ENCODE data around the gene ELOVL6.

- TF ChIP-seq POLR2AphosphoS5 (IDR thresholded peaks at IDR 0.05) (no peak), CTCF (IDR thresholded peaks at IDR 0.05) (no peak), POLR2A (IDR thresholded peaks at IDR 0.05) (no peak)
These were observed 173.4 kb downstream of the ELOVL6 start for GRCh38 chr4:110025056-110025455.
